ENCODE measurements around the gene MACF1.

The MACF1 gene

GRCh38 chr1:39369565-39369964 is 165.1 kb downstream of the MACF1 start:
- no peak for TF ChIP-seq EZH2 (optimal IDR thresholded peaks at IDR 0.05; ENCODE audit: low read depth, low read length)
- TF ChIP-seq CTCF (IDR thresholded peaks at IDR 0.05; ENCODE audit: low read length): no peak
- TF ChIP-seq EZH2phosphoT487 (IDR thresholded peaks at IDR 0.05; ENCODE audit: low read length): no peak
- no peak overlapping the region for H3K27ac ChIP-seq (ENCODE audit: low read length)
- no peaks in the 10 kb centered on the region for H3K4me1 ChIP-seq (ENCODE audit: low read length)
- H4K20me1 ChIP-seq (ENCODE audit: insufficient read depth, low read length): no peaks in the 10 kb centered on the region
- H3K9ac ChIP-seq (ENCODE audit: low read length): no peak overlapping the region
- no peaks in the 10 kb centered on the region for H3K9me2 ChIP-seq (replicated peaks; ENCODE audit: insufficient read depth, low read length)
- H3F3A ChIP-seq (ENCODE audit: insufficient read depth, low read length): no peaks in the 10 kb centered on the region
- 0 out of 2 replicates have a peak, but pooled peaks cover 3% of the 10 kb centered on the region for H3K79me2 ChIP-seq (ENCODE audit: low read length)
- no peak overlapping the region for H3K4me3 ChIP-seq (ENCODE audit: low read length)
- no peak overlapping the region for H3K4me2 ChIP-seq (ENCODE audit: low read depth, low read length)
- DNase-seq: no peak
- H3K27me3 ChIP-seq (replicated peaks; ENCODE audit: insufficient read depth, low read length): no peaks in the 10 kb centered on the region
- H3K36me3 ChIP-seq (replicated peaks; ENCODE audit: insufficient read depth, low read length): peaks cover 4% of the 10 kb centered on the region
- no peaks in the 10 kb centered on the region for H3K9me3 ChIP-seq (replicated peaks; ENCODE audit: insufficient read depth, low read length)
- no peak overlapping the region for H2AFZ ChIP-seq (ENCODE audit: low read length)

- H4K20me1 ChIP-seq (ENCODE audit: insufficient read depth, low read length): no peaks in the 10 kb centered on the region
- no peak overlapping the region for H3K27ac ChIP-seq (ENCODE audit: low read length)
- H3K4me1 ChIP-seq (ENCODE audit: low read length): no peaks in the 10 kb centered on the region
- no peak overlapping the region for H2AFZ ChIP-seq (ENCODE audit: low read length)
- no peaks in the 10 kb centered on the region for H3K9me2 ChIP-seq (replicated peaks; ENCODE audit: insufficient read depth, low read length)
- H3K4me3 ChIP-seq (ENCODE audit: low read length): no peak overlapping the region
- H3K79me2 ChIP-seq (ENCODE audit: low read length): 0 out of 2 replicates have a peak, but pooled peaks cover 3% of the 10 kb centered on the region
- H3F3A ChIP-seq (ENCODE audit: insufficient read depth, low read length): no peaks in the 10 kb centered on the region
- no peak for DNase-seq
- no peak overlapping the region for H3K9ac ChIP-seq (ENCODE audit: low read length)
- H3K9me3 ChIP-seq (replicated peaks; ENCODE audit: insufficient read depth, low read length): no peaks in the 10 kb centered on the region
- peaks cover 4% of the 10 kb centered on the region for H3K36me3 ChIP-seq (replicated peaks; ENCODE audit: insufficient read depth, low read length)
- no peaks in the 10 kb centered on the region for H3K27me3 ChIP-seq (replicated peaks; ENCODE audit: insufficient read depth, low read length)
- TF ChIP-seq EZH2 (optimal IDR thresholded peaks at IDR 0.05; ENCODE audit: low read depth, low read length) (no peak), EZH2phosphoT487 (IDR thresholded peaks at IDR 0.05; ENCODE audit: low read length) (no peak), CTCF (IDR thresholded peaks at IDR 0.05; ENCODE audit: low read length) (no peak)
- H3K4me2 ChIP-seq (ENCODE audit: low read depth, low read length): no peak overlapping the region
Observed at GRCh38 chr1:39370602-39371001, 166.1 kb downstream of the MACF1 start.

GRCh38 chr1:39372105-39372504 is 167.6 kb downstream of the MACF1 start:
- Histone ChIP-seq H3K4me3 (ENCODE audit: low read length) (no peak overlapping the region), H3K9me3 (replicated peaks; ENCODE audit: insufficient read depth, low read length) (no peaks in the 10 kb centered on the region), H3K27ac (ENCODE audit: low read length) (no peak overlapping the region), H2AFZ (ENCODE audit: low read length) (no peak overlapping the region), H3K79me2 (ENCODE audit: low read length) (0 out of 2 replicates have a peak, but pooled peaks cover 3% of the 10 kb centered on the region), H3K27me3 (replicated peaks; ENCODE audit: insufficient read depth, low read length) (no peaks in the 10 kb centered on the region), H3K9me2 (replicated peaks; ENCODE audit: insufficient read depth, low read length) (no peaks in the 10 kb centered on the region), H3F3A (ENCODE audit: insufficient read depth, low read length) (no peaks in the 10 kb centered on the region), H3K4me1 (ENCODE audit: low read length) (no peaks in the 10 kb centered on the region), H3K36me3 (replicated peaks; ENCODE audit: insufficient read depth, low read length) (peaks cover 4% of the 10 kb centered on the region), H3K9ac (ENCODE audit: low read length) (no peak overlapping the region), H3K4me2 (ENCODE audit: low read depth, low read length) (no peak overlapping the region), H4K20me1 (ENCODE audit: insufficient read depth, low read length) (no peaks in the 10 kb centered on the region)
- no peak for DNase-seq
- TF ChIP-seq CTCF (IDR thresholded peaks at IDR 0.05; ENCODE audit: low read length) (no peak), EZH2 (optimal IDR thresholded peaks at IDR 0.05; ENCODE audit: low read depth, low read length) (no peak), EZH2phosphoT487 (IDR thresholded peaks at IDR 0.05; ENCODE audit: low read length) (no peak)
